CD4-positive, alpha-beta T cell treated with Interleukin-17A for 1 hour (primary cell): Measurements from ENCODE around the gene HYPK.
A peak's percentile ranks its signal among the peaks of the same experiment; 100 is the strongest.

Source experiments
- DNase-seq: peaks from one replicate; pipeline ENCODE4 v3.0.0-alpha.2; 2020

Gene HYPK

GRCh38 chr15:43800286-43801141 is at the start of gene HYPK:
TSS of gene HYPK (plus strand) at chr15:43800599. CDS start at chr15:43800623, 24 bp downstream.
- DNase-seq, result peak; percentile 95

- DNase-seq, result no peak
Observed at GRCh38 chr15:43751885-43752284, 48.5 kb upstream of the HYPK start.

- no peak for DNase-seq
Observed at GRCh38 chr15:43762824-43763223, 37.6 kb upstream of the HYPK start.

- no peak for DNase-seq
Observed at GRCh38 chr15:43763819-43764446, 36.5 kb upstream of the HYPK start.

GRCh38 chr15:43769584-43770228 is 30.7 kb upstream of the HYPK start:
- peak; percentile 71 for DNase-seq

- DNase-seq, result no peak
Observed at GRCh38 chr15:43771816-43772215, 28.6 kb upstream of the HYPK start.

- DNase-seq, result no peak
Observed at GRCh38 chr15:43772624-43773023, 27.8 kb upstream of the HYPK start.

- no peak for DNase-seq
Observed at GRCh38 chr15:43774062-43774461, 26.3 kb upstream of the HYPK start.

GRCh38 chr15:43775411-43775965 is 24.9 kb upstream of the HYPK start:
- DNase-seq, result no peak

GRCh38 chr15:43776101-43776717 is 24.2 kb upstream of the HYPK start:
- no peak for DNase-seq

- DNase-seq, result peak; percentile 82
Observed at GRCh38 chr15:43776718-43777266, 23.6 kb upstream of the HYPK start, which contains the start of gene ELL3. TSS of gene ELL3 (minus strand) at chr15:43776966. CDS start at chr15:43776901, 65 bp downstream.

GRCh38 chr15:43777267-43777914 is 23.0 kb upstream of the HYPK start:
- DNase-seq, result peak; percentile 88

- no peak for DNase-seq
Observed at GRCh38 chr15:43779016-43779415, 21.4 kb upstream of the HYPK start.

- DNase-seq, result no peak
Observed at GRCh38 chr15:43789409-43789808, 11.0 kb upstream of the HYPK start.

- DNase-seq, result peak; percentile 100
Observed at GRCh38 chr15:43791993-43792760, 8.2 kb upstream of the HYPK start, which contains the start of gene SERF2. TSS of gene SERF2 (plus strand) at chr15:43792320. CDS start at chr15:43792377, 57 bp downstream.

GRCh38 chr15:43792761-43793476 is 7.5 kb upstream of the HYPK start:
- peak; percentile 59 for DNase-seq

GRCh38 chr15:43793647-43794046 is 6.8 kb upstream of the HYPK start:
- DNase-seq, result no peak

- DNase-seq, result no peak
Observed at GRCh38 chr15:43794269-43795037, 5.9 kb upstream of the HYPK start.

- DNase-seq, result no peak
Observed at GRCh38 chr15:43795197-43795596, 5.2 kb upstream of the HYPK start.

GRCh38 chr15:43795997-43796396 is 4.4 kb upstream of the HYPK start:
- DNase-seq, result no peak
